Measurements from ENCODE around the gene RIN3.

Gene RIN3

DNA sequence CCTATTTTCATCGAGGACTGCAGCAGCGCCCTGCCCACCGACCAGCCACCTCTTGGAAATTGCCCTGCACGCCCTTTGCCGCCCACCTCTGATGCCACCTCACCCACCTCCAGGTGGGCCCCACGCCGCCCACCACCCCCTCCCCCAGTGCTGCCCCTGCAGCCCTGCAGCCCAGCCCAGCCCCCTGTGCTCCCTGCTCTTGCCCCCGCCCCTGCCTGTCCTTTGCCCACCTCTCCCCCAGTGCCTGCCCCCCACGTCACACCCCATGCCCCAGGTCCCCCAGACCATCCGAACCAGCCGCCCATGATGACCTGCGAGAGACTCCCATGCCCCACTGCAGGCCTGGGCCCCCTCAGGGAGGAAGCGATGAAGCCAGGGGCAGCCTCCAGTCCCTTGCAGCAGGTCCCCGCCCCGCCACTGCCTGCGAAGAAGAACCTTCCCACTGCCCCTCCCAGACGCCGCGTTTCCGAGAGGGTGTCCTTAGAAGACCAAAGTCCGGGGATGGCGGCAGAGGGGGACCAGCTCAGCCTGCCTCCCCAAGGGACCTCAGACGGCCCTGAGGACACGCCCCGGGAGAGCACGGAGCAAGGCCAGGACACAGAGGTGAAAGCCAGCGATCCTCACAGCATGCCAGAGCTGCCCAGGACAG, 138.3 kb downstream of the RIN3 start:
- no peak for DNase-seq

DNA sequence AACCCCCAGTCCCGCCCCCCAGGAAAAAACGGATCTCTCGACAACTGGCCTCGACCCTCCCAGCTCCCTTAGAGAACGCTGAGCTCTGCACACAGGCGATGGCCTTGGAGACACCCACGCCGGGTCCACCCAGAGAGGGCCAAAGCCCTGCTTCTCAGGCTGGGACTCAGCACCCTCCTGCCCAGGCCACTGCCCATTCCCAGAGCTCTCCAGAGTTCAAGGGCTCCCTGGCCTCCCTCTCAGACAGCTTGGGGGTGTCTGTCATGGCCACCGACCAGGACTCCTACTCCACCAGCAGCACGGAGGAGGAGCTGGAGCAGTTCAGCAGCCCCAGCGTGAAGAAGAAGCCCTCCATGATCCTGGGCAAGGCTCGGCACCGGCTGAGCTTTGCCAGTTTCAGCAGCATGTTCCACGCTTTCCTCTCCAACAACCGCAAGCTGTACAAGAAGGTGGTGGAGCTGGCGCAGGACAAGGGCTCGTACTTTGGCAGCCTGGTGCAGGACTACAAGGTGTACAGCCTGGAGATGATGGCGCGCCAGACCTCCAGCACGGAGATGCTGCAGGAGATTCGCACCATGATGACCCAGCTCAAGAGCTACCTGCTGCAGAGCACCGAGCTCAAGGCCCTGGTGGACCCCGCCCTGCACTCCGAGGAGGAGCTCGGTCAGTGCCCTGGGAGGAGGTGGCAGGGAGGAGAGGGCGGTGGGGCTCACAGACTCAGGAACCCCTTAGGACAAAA, 139.0 kb downstream of the RIN3 start:
- DNase-seq, result no peak

DNA sequence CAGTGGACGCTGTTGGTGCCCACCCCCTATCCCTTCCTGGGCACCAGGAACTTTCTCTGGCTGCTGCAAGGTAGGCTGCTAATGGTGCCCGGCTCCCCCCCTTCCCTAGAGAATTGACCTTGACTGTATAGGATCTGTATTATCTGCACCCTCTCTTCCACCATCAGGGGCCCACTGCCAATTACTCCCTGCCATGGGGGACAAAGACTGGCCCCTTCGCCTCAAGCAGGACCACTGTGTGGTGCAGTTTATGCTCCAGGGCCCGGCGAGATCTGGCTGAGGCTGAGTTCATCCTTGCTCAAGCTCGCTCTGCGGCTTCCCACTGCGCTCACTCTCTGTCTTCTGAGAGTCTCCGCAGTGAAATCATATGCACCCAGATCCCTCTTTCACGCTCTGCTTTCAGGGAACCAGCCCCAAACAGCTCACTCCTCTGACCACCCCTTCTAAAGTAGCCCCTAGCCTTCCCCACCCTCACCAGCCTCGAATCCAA, 139.6 kb downstream of the RIN3 start:
- DNase-seq, result no peak

DNA sequence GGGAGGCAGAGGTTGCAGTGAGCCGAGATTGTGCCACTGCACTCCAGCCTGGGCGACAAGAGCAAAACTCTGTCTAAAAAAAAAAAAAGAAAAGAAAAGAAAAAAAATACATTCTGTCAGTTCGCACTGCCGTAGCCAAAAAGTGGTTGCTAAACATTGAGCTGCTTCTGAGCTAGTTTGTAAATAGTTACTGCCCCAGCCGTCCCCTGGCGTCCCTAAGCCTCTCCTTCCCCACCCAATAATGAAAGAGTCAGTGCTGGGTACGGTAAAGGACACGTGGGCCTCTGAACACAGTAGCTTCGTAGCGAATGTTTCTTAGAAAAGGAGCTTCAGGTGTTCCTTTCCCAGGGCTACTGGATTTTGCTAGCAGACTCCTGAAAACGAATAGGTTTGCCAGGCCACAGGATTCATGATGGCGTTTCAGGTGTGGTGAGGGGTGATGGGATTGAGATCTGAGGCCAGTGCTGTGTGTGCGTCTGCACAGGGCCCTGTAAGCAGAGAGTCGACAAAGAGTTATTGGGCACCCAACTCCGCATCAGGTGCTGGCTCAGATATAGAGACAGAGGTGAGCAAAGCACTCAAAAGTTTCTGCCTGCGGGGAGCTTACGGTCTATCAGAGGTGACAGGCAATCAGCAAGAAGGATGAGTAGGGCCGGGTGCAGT, 140.8 kb downstream of the RIN3 start:
- DNase-seq, result no peak

DNA sequence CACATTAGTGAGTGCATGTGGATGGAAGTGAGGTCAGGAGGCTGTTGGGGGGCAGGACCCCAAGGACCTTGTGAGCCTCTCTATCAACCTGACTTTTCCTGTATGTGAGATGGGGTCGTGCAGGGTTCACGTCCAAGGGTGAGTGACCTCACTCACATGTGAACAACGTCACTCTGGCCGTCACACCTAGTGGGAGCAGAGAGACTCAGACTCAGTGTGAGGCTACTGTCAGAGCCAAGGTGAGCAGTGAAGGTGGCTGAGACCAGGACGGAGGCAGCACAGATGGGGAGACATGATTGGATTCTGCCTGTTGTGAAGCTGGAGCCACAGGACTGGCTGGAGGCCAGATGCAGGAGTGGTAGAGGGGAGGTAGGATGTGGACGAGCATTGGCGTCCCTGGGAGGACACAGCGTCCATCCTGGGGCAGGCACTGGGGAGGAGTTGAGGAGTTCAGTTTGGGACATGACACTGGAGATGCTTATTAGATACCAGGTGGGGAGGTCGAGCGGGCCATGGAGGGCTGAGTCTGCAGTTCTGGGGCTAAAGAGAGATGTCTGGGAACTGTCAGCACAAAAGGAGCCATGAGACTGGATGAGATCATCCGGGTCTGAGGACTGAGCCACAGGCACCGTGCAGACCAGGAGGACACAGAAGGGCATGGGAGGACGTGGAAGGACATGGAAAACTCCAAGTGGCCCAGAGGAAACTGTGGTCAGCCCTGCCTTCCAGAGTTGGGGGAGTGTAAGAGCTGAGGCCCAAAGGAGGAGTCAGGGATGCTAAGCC, 142.0 kb downstream of the RIN3 start:
- DNase-seq, result no peak

DNA sequence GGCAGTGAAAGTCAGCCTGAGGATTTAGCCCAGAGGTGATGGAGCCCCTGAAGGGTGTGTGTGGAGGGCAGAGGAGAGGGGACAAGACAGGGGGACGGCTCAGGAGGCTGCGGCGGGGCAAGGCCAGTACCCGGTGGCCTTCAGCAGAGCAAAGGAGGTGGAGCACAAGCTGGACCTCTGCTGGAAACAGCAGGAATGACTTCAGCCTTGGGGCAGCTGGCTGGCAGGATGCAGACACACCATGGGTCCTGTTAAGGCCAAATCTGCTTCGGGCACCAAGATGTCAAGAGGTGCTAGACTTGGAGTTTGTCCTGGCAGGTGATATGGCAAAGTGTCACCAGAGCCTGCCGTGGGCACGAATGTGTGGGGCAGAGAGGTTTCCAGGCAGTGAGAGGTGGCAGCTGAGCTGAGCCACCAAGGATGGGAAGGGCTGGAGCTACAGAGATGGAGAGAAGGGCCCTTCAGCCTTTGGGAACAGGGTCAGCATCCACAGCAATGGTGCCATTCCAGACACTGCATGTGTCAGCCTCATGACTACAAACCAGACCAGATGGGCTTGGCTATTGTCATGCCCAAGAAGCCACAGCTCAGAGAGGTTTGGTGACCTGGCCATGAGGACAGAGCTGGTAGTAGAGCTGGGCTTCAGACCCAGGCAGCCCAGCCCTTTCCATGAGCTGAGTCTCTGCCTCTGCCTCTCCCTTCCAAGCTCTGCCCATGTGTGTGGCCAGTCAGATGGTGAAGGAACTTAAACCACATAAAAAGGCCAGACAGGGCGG, 142.9 kb downstream of the RIN3 start:
- DNase-seq, result no peak

DNA sequence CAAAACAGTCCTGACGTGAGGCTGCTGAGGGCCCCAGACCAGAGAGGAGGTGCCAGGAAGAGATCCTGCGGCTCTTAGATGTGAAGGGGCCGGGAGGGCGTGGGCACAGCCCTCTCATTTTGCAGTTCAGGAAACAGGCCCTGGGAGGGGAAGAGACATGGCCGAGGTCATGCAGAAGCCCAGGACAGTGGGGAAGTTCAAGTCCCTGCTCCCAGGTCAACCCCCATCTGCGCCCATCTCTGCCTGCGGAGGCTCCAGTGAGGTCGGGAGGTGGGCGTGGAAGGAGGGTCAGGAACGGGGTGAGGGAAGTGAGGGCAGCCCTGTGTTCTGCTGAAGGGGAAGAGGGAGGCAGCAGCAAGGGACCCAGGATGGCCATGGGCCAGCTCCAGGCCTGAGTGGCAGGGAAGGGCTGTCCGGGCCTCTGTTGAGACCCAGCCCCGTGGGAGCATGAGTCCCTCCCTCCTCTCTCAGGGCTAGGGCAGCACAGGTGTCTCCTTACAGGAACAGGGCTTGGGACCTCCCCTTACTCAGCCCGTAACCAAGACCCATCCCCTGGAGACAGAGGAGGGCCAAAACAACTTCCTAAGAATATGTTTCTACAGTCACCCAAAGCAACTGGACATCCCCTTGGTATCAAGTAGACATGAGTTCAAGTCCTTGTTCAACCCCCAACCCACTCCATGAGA, 144.0 kb downstream of the RIN3 start:
- DNase-seq, result no peak

DNA sequence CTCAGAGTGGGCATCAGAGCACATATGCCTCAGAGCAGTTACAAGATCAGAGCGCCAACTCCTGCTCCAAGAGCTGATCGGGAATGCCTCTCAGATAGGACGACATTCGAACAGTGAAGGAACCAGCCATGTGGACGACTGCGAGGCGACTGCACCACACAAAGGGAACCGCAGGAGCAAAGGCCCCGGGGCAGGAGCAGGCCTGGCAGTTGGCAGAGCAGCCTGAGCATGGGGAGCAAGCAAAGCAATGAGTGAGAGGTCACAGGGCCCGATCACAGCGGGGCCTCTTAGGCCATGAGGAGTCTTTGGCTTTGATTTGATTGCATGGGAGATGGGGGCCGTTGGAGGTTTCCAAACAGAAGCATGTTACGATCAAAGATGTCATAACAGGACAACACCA, 144.6 kb downstream of the RIN3 start:
- DNase-seq, result no peak

DNA sequence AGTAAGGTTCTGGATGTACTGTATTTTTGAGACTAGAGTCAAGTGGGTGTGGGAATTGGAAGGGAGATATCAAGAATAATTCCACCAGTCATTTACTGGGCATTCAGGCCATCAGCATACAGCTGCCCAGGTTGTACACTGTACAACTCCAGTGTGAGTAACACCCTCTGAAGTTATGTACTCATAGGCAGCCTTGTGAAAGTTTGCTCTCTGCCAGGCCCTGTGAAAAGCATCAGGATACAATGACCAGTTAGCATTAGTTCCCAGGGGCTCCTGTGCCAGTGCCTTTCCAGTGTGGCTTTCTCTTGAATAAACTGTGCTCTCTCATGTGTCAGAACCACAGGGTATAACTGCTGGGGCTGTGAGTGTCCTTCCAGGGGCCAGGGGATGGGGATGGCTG, 145.1 kb downstream of the RIN3 start:
- no peak for DNase-seq

DNA sequence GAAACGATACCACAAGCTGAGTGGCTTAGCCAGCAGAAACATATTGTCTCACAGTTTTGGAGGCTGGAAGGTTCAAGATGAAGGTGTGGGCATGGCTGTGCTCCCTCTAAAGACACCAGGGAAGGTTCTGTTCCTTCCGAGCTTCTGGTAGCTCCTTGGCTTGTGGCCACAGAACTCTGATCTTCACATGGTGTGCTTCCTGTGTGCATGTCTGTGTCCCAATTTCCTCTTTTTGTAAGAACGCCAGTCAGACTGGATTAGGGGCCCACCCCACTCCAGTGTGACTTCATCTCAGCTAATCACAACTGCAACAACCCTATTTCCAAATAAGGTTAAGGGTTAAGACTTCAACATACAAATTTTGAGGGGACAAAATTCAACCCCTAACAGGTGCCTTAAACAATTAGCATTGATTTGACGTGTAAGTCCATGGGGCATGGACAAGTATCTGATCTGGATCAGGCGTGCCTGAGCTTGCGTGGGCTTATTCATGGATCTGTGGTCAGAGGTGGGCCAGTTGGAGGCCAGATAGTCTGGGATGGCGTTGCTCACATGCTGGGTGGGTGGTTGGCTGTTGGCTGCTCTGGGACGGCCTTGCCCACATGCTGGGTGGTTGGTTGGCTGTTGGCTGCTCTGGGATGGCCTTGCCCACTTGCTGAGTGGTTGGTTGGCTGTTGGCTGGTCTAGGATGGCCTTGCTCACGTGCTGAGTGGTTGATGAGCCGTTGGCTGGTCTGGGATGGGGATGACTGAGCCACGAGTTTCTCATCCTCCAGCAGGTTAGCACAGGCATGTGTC, 146.4 kb downstream of the RIN3 start:
- no peak for DNase-seq

DNA sequence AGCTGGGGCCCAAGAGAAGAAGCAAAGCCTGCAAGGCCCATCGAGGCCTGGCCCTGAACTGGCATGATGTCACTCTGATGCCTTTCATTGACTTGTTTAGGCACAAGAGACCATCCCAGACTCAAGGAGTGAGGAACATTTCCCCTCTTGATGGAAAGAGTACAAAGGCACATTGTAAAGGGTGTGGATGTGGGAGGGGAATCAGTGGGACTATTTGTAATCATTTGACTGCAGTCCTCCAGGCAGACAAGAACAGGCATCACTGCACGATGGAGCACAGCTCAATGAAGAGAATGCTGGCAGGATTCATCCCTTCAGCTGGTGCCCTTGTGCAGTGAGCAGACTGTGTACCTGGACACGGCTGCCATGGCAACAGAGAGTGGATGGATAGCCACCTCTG, 147.0 kb downstream of the RIN3 start:
- no peak for DNase-seq

DNA sequence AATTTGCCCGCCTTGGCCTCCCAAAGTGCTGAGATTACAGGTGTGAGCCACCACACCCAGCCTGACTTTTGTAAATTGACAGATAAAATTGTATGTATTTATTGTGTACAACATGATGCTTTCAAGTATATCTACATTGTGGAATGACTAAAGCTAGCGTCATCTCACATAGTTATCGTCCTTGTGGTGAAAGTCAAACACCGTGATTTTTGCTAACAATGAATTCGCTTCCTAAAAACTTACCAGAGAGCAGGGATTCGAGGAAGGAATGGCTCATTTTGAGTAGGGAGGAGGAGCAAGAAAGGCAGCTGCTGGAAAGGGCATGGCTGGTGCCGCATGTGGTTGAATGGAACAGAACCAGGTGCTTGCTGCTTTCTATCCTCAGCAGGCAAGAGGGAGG, 149.5 kb downstream of the RIN3 start:
- no peak for DNase-seq

DNA sequence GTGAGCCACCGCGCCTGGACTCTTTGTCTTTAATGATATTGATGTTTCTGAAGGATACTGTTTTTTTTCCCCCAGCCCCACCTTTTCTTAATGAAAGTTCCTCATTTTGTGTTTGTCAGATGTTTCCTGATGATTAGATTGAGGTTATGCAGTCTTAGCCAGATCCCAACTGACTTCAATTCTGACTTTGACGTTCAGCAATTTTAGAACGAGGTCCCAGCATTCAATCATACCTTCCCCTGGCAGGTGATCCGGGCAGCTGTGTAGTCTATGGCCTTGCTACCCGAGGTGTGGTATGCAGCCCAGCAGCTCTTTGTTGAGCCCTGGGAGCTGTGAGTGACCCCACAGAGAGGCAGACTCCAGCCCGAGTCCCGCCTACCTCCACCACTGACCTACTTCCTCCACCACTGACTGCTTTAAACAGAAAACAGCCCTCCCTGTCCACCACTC, 152.1 kb downstream of the RIN3 start:
- DNase-seq, result no peak

DNA sequence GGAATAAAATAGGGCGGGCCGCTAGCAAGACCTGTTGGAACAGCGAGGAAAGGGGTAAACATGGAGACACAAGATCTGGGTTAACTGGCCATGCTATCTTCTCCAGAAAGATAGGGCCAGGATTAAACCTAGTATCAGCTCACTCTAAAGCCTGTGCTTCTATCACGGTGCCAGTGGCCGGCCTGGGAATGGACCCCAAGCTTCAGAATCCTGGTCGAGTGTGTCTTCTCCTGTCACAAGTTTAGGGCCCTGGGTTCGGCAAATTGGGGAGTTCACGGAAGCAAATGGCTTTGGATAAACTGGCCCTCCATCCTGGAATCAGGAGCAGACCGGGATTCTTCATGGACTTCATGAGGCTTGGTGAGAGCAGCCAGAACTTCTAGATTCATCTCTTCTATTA, 152.7 kb downstream of the RIN3 start:
- DNase-seq, result no peak

DNA sequence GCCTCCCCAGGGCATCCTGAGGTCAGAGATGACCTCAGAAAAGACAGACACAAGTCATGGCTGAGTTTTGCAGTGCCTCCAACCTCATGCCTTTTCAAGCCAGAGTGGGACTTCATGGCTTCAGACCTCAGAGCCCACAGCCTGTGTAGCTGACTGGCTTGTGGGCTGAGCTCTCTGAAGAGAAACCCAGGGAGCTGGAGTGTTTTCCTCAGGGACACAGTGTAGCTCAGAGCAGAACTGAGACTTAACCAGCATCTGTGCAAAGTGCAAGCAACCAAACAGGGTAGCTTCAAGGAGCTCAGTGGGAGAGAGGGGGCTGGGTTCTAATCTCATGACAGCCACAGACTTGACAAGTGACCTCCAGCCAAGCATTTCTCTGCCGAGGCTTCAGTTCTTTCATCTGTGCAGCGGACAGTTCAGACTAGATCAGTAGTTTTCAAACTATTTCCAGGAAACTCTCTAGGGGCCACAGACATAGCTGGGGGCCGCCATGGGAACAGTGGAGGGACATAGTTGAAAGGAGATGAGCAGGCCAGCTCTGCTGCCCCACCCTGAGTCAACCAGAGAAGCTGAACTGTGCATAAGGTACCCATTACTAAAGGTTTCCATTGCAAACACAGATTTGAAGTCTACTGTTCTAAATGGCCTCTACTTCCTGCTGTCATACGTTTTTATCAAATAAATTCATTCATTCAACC, 154.8 kb downstream of the RIN3 start:
- DNase-seq, result no peak

DNA sequence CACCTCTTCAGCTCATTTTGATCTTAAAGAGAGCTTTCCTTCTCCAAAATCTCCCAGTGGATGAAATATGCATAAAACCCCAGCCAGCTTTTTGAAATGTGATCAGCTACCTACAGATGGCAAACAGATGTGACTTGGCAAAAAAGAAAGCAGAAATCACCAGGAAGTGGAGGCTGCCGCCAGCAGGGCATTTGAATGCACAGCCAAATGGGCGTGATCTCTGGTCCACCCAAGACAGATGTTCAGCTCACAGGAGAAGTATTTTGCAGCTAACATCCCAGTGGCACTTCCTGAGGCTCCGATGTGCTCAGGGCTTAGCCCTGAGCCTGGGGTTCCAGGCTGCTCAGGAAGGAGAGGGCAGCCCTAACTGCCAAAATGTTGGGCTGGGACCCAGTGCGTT, 156.6 kb downstream of the RIN3 start:
- DNase-seq, result no peak

DNA sequence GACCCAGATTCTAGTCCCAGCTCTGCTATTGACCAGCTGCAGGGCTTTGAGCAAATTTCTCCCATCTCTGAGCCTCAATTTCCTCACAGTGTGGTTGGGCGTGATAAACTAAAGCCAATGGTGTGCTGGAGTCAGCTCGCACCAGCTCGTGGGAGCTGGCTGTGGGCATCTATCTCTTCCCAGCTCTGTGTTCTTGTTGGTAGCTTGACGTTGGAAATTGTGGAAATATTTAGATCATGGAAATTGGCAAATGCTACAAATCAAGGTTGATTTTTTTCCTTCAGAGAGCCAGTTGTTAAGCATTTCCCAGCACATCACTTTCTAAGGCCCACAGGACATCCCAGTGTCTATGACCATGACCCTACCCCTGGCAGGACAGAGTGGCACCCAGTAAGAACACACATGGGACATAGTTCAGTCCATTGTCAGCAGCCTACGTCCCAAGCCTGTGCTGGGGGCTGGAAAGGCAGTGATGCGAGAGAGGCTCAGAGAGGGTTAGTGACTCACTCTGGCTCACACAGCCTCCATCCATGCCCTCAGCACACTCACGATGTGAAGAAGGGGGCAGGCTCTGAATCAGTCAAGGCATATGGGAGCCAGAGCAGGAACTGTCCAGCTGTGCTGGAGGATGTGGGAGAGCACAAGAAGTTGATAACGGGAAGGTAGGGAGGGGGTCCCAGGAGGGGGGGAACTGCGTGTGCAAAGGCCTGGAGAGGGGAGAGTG, 157.2 kb downstream of the RIN3 start:
- no peak for DNase-seq

DNA sequence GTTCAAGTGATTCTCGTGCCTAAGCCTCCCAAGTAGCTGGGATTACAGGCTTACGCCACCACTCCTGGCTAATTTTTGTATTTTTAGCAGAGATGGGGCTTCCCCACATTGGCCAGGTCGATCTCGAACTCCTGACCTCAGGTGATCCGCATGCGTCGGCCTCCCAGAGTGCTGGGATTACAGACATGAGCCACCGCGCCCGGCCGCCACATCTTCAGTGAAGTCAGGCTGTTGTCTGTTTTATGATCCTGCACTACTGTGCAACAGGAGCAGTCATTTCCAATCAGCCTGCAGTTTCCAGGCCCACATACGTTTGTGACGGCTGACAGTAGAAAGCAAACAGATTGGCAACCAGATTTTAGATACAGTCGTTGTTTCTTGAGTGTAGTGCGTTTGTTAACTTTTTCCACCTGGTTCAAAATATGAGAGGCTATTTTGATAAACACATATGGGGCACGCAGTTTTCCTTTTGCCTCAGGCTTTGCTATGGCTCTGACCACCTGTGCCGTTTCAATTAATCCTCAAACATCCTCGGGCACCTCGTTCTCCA, 160.1 kb downstream of the RIN3 start:
- no peak for DNase-seq

DNA sequence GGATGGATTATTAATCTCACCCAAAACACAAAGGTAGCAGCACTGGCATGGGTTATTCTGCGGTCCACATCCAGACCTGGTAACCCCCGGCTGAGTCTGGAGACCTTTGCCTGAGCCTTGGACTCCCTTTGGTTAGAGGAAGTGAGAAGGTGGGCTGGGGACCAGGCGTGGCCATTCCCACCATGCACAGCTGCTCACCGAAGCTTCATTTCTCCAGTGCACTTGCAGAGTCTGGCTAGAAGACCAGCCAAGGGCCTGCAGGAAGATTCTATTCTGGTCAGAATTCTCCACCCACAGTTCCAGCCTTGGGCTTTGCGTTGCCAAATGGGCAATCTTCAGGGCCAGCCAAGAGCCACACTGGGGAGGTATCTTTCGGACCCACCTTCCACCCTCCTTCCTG, 161.8 kb downstream of the RIN3 start:
- DNase-seq, result no peak

All from retina (tissue), 1 donor.